H9 (cell line): ENCODE data around the gene NBEAL2. TPM values are rescaled to one million over a fixed set of nuclear protein-coding genes. Genes with fewer than 3 reads are reported as not detected.

ENCODE experiments used
- DNase-seq: peaks from one replicate; pipeline ENCODE4 v3.0.0-alpha.2; 2017
- H2AFZ ChIP-seq: one replicate; pipeline ENCODE4 v1.6.1; 2013; ENCODE audit warnings: mild to moderate bottlenecking, low read length, control low read depth, moderate library complexity
- H2AK5ac ChIP-seq: 2 replicates; pipeline ENCODE4 v1.6.1; 2013; ENCODE audit warnings: low read length, control low read depth, mixed read lengths; ENCODE audit not compliant: insufficient read length
- H2BK120ac ChIP-seq: one replicate; pipeline ENCODE4 v1.6.1; 2013; ENCODE audit warnings: low read depth, mild to moderate bottlenecking, low read length, control low read depth, inconsistent platforms; ENCODE audit not compliant: poor library complexity, severe bottlenecking
- H2BK12ac ChIP-seq: 2 replicates; pipeline ENCODE4 v1.6.1; 2013; ENCODE audit warnings: low read length, control low read depth, mixed read lengths, low read depth; ENCODE audit not compliant: insufficient read length
- H2BK15ac ChIP-seq: 2 replicates; pipeline ENCODE4 v1.6.1; 2013; ENCODE audit warnings: low read depth, low read length, control low read depth
- H2BK20ac ChIP-seq: one replicate; pipeline ENCODE4 v1.6.1; 2013; ENCODE audit warnings: low read depth, mild to moderate bottlenecking, low read length, control low read depth, inconsistent platforms; ENCODE audit not compliant: poor library complexity, severe bottlenecking
- H2BK5ac ChIP-seq: 2 replicates; pipeline ENCODE4 v1.6.1; 2013; ENCODE audit warnings: low read length, control low read depth, mixed read lengths; ENCODE audit not compliant: insufficient read length
- H3K14ac ChIP-seq: 2 replicates; pipeline ENCODE4 v1.6.1; 2013; ENCODE audit warnings: low read length, control low read depth; ENCODE audit not compliant: insufficient read depth
- H3K18ac ChIP-seq: 2 replicates; pipeline ENCODE4 v1.6.1; 2013; ENCODE audit warnings: low read depth, mild to moderate bottlenecking, mixed read lengths, low read length, control low read depth; ENCODE audit not compliant: insufficient read length
- H3K23ac ChIP-seq: 2 replicates; pipeline ENCODE4 v1.6.1; 2013; ENCODE audit warnings: low read length, control low read depth, mixed read lengths, low read depth; ENCODE audit not compliant: insufficient read length
- H3K23me2 ChIP-seq: 2 replicates; pipeline ENCODE4 v1.6.1; 2013; ENCODE audit warnings: low read depth, mild to moderate bottlenecking, mixed read lengths, low read length, control low read depth; ENCODE audit not compliant: insufficient read length, poor library complexity, severe bottlenecking
- H3K27ac ChIP-seq: 2 replicates; pipeline ENCODE4 v1.5.1; 2013; ENCODE audit warnings: low read length, control low read depth, mixed read lengths, low read depth; ENCODE audit not compliant: insufficient read length
- H3K27me3 ChIP-seq: 2 replicates; pipeline ENCODE4 v1.6.1; 2013; ENCODE audit warnings: low read length, control low read depth, inconsistent platforms; ENCODE audit not compliant: insufficient read depth
- H3K4ac ChIP-seq: 2 replicates; pipeline ENCODE4 v1.6.1; 2013; ENCODE audit warnings: low read depth, mild to moderate bottlenecking, control low read depth, inconsistent platforms, low read length, moderate library complexity
- H3K4me1 ChIP-seq: 2 replicates; pipeline ENCODE4 v1.6.1; 2013; ENCODE audit warnings: low read length, control low read depth, inconsistent platforms; ENCODE audit not compliant: insufficient read depth
- H3K4me2 ChIP-seq: 2 replicates; pipeline ENCODE4 v1.6.1; 2013; ENCODE audit warnings: low read length, control low read depth, mixed read lengths; ENCODE audit not compliant: insufficient read length, insufficient read depth
- H3K56ac ChIP-seq: 2 replicates; pipeline ENCODE4 v1.6.1; 2013; ENCODE audit warnings: low read depth, mild to moderate bottlenecking, mixed read lengths, low read length, control low read depth; ENCODE audit not compliant: insufficient read length
- H3K79me1 ChIP-seq: 2 replicates; pipeline ENCODE4 v1.6.1; 2013; ENCODE audit warnings: low read depth, mild to moderate bottlenecking, moderate library complexity, low read length, control low read depth, inconsistent platforms; ENCODE audit not compliant: insufficient read depth, poor library complexity, severe bottlenecking
- H3K79me2 ChIP-seq: 2 replicates; pipeline ENCODE4 v1.6.1; 2013; ENCODE audit warnings: low read length, control low read depth, inconsistent platforms; ENCODE audit not compliant: insufficient read depth
- H3K9ac ChIP-seq: 2 replicates; pipeline ENCODE4 v1.6.1; 2013; ENCODE audit warnings: low read length, control low read depth, mixed read lengths; ENCODE audit not compliant: insufficient read length; ENCODE audit errors: extremely low read depth
- H3K9me3 ChIP-seq: one replicate; pipeline ENCODE4 v1.6.1; 2013; ENCODE audit warnings: low read depth, low read length, inconsistent platforms; ENCODE audit not compliant: control insufficient read depth
- H3T11ph ChIP-seq: one replicate; pipeline ENCODE4 v1.6.1; 2013; ENCODE audit warnings: mild to moderate bottlenecking, low read length, control low read depth, inconsistent platforms
- H4K20me1 ChIP-seq: one replicate; pipeline ENCODE4 v1.6.1; 2013; ENCODE audit not compliant: control insufficient read depth, insufficient read length, insufficient read depth
- H4K5ac ChIP-seq: 2 replicates; pipeline ENCODE4 v1.6.1; 2013; ENCODE audit warnings: low read depth, mild to moderate bottlenecking, mixed read lengths, low read length, control low read depth; ENCODE audit not compliant: insufficient read length
- H4K8ac ChIP-seq: replicated peaks from 2 replicates; pipeline ENCODE4 v1.6.1; 2013; ENCODE audit warnings: low read length, control low read depth, mixed read lengths, low read depth; ENCODE audit not compliant: insufficient read length
- H4K91ac ChIP-seq: 2 replicates; pipeline ENCODE4 v1.6.1; 2013; ENCODE audit warnings: low read depth, mild to moderate bottlenecking, moderate library complexity, mixed read lengths, low read length, control low read depth; ENCODE audit not compliant: insufficient read length
- H3K27ac Mint-ChIP-seq, 3 experiments: 2 replicates in 2 of 3; 3 replicates in 1 of 3; pipeline ENCODE4 v1.8.0; 2020 to 2021; ENCODE audit warnings: mixed read lengths in 3 of 3, mild to moderate bottlenecking in 1 of 3, moderate library complexity in 1 of 3
- H3K27me3 Mint-ChIP-seq: 2 replicates; pipeline ENCODE4 v1.8.0; 2021; ENCODE audit warnings: low read depth, mild to moderate bottlenecking, moderate library complexity, mixed read lengths
- H3K36me3 Mint-ChIP-seq, 3 experiments: 2 replicates in 2 of 3; 3 replicates in 1 of 3; pipeline ENCODE4 v1.8.0; 2020 to 2021; ENCODE audit warnings: low read depth in 3 of 3, mixed read lengths in 3 of 3; ENCODE audit not compliant: insufficient read depth in 1 of 3
- H3K4me1 Mint-ChIP-seq, 2 experiments: 2 replicates each; pipeline ENCODE4 v1.8.0; 2020; ENCODE audit warnings: mixed read lengths in 2 of 2
- H3K4me3 Mint-ChIP-seq, 2 experiments: 2 replicates in 1 of 2; 3 replicates in 1 of 2; pipeline ENCODE4 v1.8.0; 2020 to 2021; ENCODE audit warnings: mild to moderate bottlenecking in 2 of 2, mixed read lengths in 2 of 2, moderate library complexity in 1 of 2
- H3K9me3 Mint-ChIP-seq, 2 experiments: 2 replicates in 1 of 2; 3 replicates in 1 of 2; pipeline ENCODE4 v1.8.0; 2020; ENCODE audit warnings: mild to moderate bottlenecking in 2 of 2, mixed read lengths in 2 of 2, moderate library complexity in 1 of 2
- WGBS: extraction: QIAGEN DNeasy Blood & Tissue Kit; methylation state at CpG from one replicate; pipeline ENCODE4 v1.1.7; 2013; ENCODE audit warnings: missing lambda C conversion rate, low lambda C conversion rate, mixed read lengths; ENCODE audit not compliant: insufficient read length; ENCODE audit errors: extremely low coverage; 5-methylcytosine and 5-hydroxymethylcytosine counted together
- total RNA-seq: library from RNA; stranded (reverse); gene quantifications from 2 replicates; pipeline ENCODE4 v1.2.1, GENCODE V29; 2021
- TF ChIP-seq, protein P1 (sequence below): fragments of 200-600 bp; sonication (generic); conservative IDR thresholded peaks from 3 replicates; pipeline ENCODE4 v1.8.0; 2021; ENCODE audit warnings: antibody characterized with exemption, mild to moderate bottlenecking

NBEAL2 gene
- total RNA-seq, 1 experiment from 2014 or later: 52.1 TPM

DNA sequence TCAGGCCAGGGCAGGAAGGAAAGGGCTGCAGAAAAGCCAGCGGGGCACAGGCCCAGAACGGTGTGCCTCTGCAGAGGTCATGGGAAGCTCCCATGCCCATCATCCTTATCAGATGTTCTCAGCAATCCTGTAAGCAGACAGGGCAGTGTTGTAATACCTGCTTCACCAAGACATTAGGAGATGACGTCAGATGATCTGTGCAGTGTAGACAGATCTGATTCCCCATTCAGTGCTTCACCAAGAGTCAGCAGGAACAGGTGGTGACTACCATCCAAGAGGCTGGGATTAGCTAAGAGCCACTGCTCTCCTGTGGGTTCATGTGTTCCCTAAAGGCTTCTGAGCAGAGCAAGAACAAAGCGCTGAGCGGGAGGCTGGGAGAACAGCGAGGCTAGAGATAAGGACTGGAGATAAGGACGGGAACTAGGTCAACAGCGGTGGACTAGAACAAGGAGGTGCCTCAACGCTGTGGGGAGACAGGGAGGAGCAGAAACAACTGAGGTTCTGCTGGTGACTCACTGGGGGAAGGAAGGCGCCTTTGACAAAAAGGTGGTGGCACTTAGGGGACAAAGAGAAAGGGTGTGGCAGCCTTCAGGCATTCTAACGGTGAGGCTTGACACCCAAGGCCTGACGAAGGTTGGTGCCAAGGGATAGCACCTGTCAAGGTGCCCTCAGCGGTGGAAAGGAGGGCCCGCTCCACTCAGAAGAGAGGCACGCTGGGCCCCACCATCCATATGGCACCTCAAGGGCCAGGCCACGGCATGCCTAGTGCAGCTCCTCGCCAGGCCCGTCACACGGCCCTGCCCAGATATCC lies 31.3 kb upstream of the NBEAL2 start:
- H3K56ac ChIP-seq: no peak overlapping the region
- no peak for DNase-seq
- peaks cover 8% of the 10 kb centered on the region; the same call in 1 of the 2 replicates for H3K4me1 ChIP-seq
- no peak overlapping the region for H3K14ac ChIP-seq
- Mint-ChIP-seq H3K4me1 (peaks cover 48 to 70% of the 10 kb centered on the region in 2 experiments), H3K9me3 (no peaks in the 10 kb centered on the region; a peak in 1 of 5 replicates), H3K36me3 (peaks cover 6 to 23% (median 17%) of the 10 kb centered on the region in 3 experiments), H3K27ac (peak overlapping the region in 2 of 3 experiments; percentile 41 to 57; a peak in 2 of 7 replicates), H3K4me3 (no peak overlapping the region), H3K27me3 (no peaks in the 10 kb centered on the region)
- H3K4me2 ChIP-seq: no peak overlapping the region
- H3T11ph ChIP-seq: no peak overlapping the region
- H2AFZ ChIP-seq: no peak overlapping the region
- peaks cover 36% of the 10 kb centered on the region; the same call in 1 of the 2 replicates for H3K79me2 ChIP-seq
- H2AK5ac ChIP-seq: no peak overlapping the region
- no peak overlapping the region for H2BK15ac ChIP-seq
- no peaks in the 10 kb centered on the region for H3K27me3 ChIP-seq
- no CpG with 5 or more reads among the region's 19 CpGs for WGBS
- H2BK12ac ChIP-seq: no peak overlapping the region
- H2BK120ac ChIP-seq: no peak overlapping the region
- TF ChIP-seq, protein P1, sequence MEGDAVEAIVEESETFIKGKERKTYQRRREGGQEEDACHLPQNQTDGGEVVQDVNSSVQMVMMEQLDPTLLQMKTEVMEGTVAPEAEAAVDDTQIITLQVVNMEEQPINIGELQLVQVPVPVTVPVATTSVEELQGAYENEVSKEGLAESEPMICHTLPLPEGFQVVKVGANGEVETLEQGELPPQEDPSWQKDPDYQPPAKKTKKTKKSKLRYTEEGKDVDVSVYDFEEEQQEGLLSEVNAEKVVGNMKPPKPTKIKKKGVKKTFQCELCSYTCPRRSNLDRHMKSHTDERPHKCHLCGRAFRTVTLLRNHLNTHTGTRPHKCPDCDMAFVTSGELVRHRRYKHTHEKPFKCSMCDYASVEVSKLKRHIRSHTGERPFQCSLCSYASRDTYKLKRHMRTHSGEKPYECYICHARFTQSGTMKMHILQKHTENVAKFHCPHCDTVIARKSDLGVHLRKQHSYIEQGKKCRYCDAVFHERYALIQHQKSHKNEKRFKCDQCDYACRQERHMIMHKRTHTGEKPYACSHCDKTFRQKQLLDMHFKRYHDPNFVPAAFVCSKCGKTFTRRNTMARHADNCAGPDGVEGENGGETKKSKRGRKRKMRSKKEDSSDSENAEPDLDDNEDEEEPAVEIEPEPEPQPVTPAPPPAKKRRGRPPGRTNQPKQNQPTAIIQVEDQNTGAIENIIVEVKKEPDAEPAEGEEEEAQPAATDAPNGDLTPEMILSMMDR: no peak
- no peak overlapping the region for H2BK20ac ChIP-seq
- no peaks in the 10 kb centered on the region for H3K9me3 ChIP-seq
- H4K91ac ChIP-seq: no peak overlapping the region
- no peak overlapping the region for H3K23ac ChIP-seq
- no peak overlapping the region for H4K5ac ChIP-seq
- peaks cover 2% of the 10 kb centered on the region for H4K20me1 ChIP-seq
- H3K27ac ChIP-seq: no peak overlapping the region
- H3K79me1 ChIP-seq: peaks cover 16% of the 10 kb centered on the region
- no peak overlapping the region for H3K4ac ChIP-seq
- H3K9ac ChIP-seq: no peak overlapping the region
- H3K23me2 ChIP-seq: no peaks in the 10 kb centered on the region
- H4K8ac ChIP-seq: no peak overlapping the region
- H2BK5ac ChIP-seq: no peak overlapping the region
- H3K18ac ChIP-seq: no peak overlapping the region
